Stimulated activated naive CD4-positive, alpha-beta T cell treated with Interleukin-2 at 50 U/mL for 16 hours (primary cell): Measurements from ENCODE around the gene USP22.

Experiments
- DNase-seq: peaks from one replicate; lab custom pipeline; 2025; lab: John Stamatoyannopoulos, UW

The USP22 gene

GRCh38 chr17:21019976-21020586 lies 22.7 kb downstream of the USP22 start:
- no peak for DNase-seq

- no peak for DNase-seq
Observed at GRCh38 chr17:21018894-21019293, 23.9 kb downstream of the USP22 start.

GRCh38 chr17:21017861-21018260 lies 24.9 kb downstream of the USP22 start:
- DNase-seq, result no peak

GRCh38 chr17:21017256-21017655 lies 25.6 kb downstream of the USP22 start:
- no peak for DNase-seq

GRCh38 chr17:21016826-21017225 lies 26.0 kb downstream of the USP22 start:
- DNase-seq, result no peak

- no peak for DNase-seq
Observed at GRCh38 chr17:21015564-21015963, 27.2 kb downstream of the USP22 start.

GRCh38 chr17:21014498-21014897 lies 28.3 kb downstream of the USP22 start:
- DNase-seq, result no peak

GRCh38 chr17:21013983-21014382 lies 28.8 kb downstream of the USP22 start:
- DNase-seq, result no peak

GRCh38 chr17:21012736-21013135 lies 30.1 kb downstream of the USP22 start:
- DNase-seq, result no peak

GRCh38 chr17:21010705-21011596 lies 31.9 kb downstream of the USP22 start:
- no peak for DNase-seq

- DNase-seq, result no peak
Observed at GRCh38 chr17:21008992-21009671, 33.7 kb downstream of the USP22 start.

- no peak for DNase-seq
Observed at GRCh38 chr17:21008160-21008915, 34.5 kb downstream of the USP22 start.

- DNase-seq, result no peak
Observed at GRCh38 chr17:21007646-21008045, 35.2 kb downstream of the USP22 start.

- DNase-seq, result no peak
Observed at GRCh38 chr17:21005803-21006202, 37.0 kb downstream of the USP22 start.

GRCh38 chr17:21005367-21005766 lies 37.4 kb downstream of the USP22 start:
- no peak for DNase-seq

GRCh38 chr17:21004016-21004930 lies 38.5 kb downstream of the USP22 start:
- DNase-seq, result no peak

GRCh38 chr17:21003007-21003621 lies 39.7 kb downstream of the USP22 start:
- no peak for DNase-seq

- no peak for DNase-seq
Observed at GRCh38 chr17:21002309-21003006, 40.4 kb downstream of the USP22 start.

GRCh38 chr17:21001813-21002221 lies 41.0 kb downstream of the USP22 start:
- no peak for DNase-seq
